K562 (cell line): ENCODE results near the gene CCL27. TPM values are rescaled to one million over a fixed set of nuclear protein-coding genes. Genes with fewer than 3 reads are reported as not detected.

ENCODE experiments used
- CHD2 ChIP-seq: IDR thresholded peaks from 2 replicates; pipeline ENCODE4 v1.6.1; 2011; ENCODE audit warnings: low read depth, low read length
- E2F3 ChIP-seq: fragments of 250-450 bp; sonication (Bioruptor Pico); IDR thresholded peaks from 2 replicates; pipeline ENCODE4 v1.4.0; 2020; ENCODE audit warnings: mild to moderate bottlenecking
- EP400 ChIP-seq: fragments of 450-650 bp; IDR thresholded peaks from 2 replicates; pipeline ENCODE4 v1.6.1; 2017; ENCODE audit warnings: antibody characterized with exemption, mild to moderate bottlenecking, moderate library complexity
- STAG1 ChIP-seq: sonication (generic); formaldehyde crosslinking; IDR thresholded peaks from 2 replicates; pipeline ENCODE4 v1.5.0; 2020; ENCODE audit warnings: missing genetic modification reagents, borderline replicate concordance
- TARDBP ChIP-seq: fragments of 450-650 bp; IDR thresholded peaks from 2 replicates; pipeline ENCODE4 v1.6.1; 2016
- XRCC3 ChIP-seq: fragments of 450-650 bp; IDR thresholded peaks from 2 replicates; pipeline ENCODE4 v1.6.1; 2017; ENCODE audit warnings: mild to moderate bottlenecking, moderate library complexity
- YBX1 ChIP-seq: fragments of 450-650 bp; IDR thresholded peaks from 2 replicates; pipeline ENCODE4 v1.7.1; 2016; ENCODE audit warnings: mild to moderate bottlenecking
- ZBTB1 ChIP-seq: sonication (generic); formaldehyde crosslinking; IDR thresholded peaks from 2 replicates; pipeline ENCODE4 v1.8.1; 2023; ENCODE audit warnings: missing genetic modification reagents, low read depth, mild to moderate bottlenecking, borderline replicate concordance
- ZNF431 ChIP-seq: sonication (generic); formaldehyde crosslinking; IDR thresholded peaks from 2 replicates; pipeline ENCODE4 v1.8.0; 2022; ENCODE audit warnings: mild to moderate bottlenecking, missing genetic modification reagents
- ZNF57 ChIP-seq: fragments of 450-650 bp; formaldehyde crosslinking; IDR thresholded peaks from 2 replicates; pipeline ENCODE4 v1.4.0; 2020; ENCODE audit warnings: mild to moderate bottlenecking, moderate library complexity
- polyA plus RNA-seq, 8 experiments: library from polyadenylated mRNA; depleted of rRNA in 4 of 8; stranded (reverse) in 5 of 8; unstranded in 3 of 8; fragments of >200 nt; fragmentation: Nextera tagmentation in 2 of 8; fragmentation: Illumina TruSeq in 1 of 8; extraction: Ambion mirVana in 2 of 8; extraction: Trizol in 1 of 8; gene quantifications; 2 replicates each; pipeline versions ENCODE4 v1.2.1 to v1.2.3, GENCODE V29; 2011 to 2014; ENCODE audit warnings: inconsistent platforms in 1 of 8, missing spikeins in 1 of 8
- total RNA-seq, 7 experiments: library from RNA; depleted of rRNA in 6 of 7; stranded (reverse); fragments of >200 nt in 6 of 7; fragmentation: Illumina TruSeq in 2 of 7; extraction: Trizol in 2 of 7; gene quantifications; 2 replicates each; pipeline versions ENCODE4 v1.2.1 to v1.2.3, GENCODE V29; 2011 to 2021; ENCODE audit warnings: low replicate concordance in 1 of 7
- TF ChIP-seq, protein P1 (sequence below): fragments of 150-350 bp; conservative IDR thresholded peaks from 2 replicates; pipeline ENCODE4 v1.6.1; 2014; ENCODE audit warnings: low read length
- TF ChIP-seq, protein P2 (sequence below): fragments of 450-650 bp; IDR thresholded peaks from 2 replicates; pipeline ENCODE4 v1.6.1; 2016; ENCODE audit warnings: low read depth
- TF ChIP-seq, protein P3 (sequence below), 2 experiments: fragments of 450-650 bp in 1 of 2; IDR thresholded peaks; 2 replicates each; pipeline ENCODE4 v1.6.1; 2011 to 2017; ENCODE audit warnings: low read depth in 2 of 2, antibody characterized with exemption in 1 of 2, borderline replicate concordance in 1 of 2, low read length in 1 of 2, mild to moderate bottlenecking in 1 of 2, mixed read lengths in 1 of 2; ENCODE audit not compliant: control insufficient read depth in 1 of 2

CCL27 gene
- total and polyA plus RNA-seq, 9 of the 15 experiments (the other 6 are each of a cell fraction or from before 2014, with no cell fraction given), result 0.10 to 0.53 (median 0.27) TPM; not detected in 5

DNA sequence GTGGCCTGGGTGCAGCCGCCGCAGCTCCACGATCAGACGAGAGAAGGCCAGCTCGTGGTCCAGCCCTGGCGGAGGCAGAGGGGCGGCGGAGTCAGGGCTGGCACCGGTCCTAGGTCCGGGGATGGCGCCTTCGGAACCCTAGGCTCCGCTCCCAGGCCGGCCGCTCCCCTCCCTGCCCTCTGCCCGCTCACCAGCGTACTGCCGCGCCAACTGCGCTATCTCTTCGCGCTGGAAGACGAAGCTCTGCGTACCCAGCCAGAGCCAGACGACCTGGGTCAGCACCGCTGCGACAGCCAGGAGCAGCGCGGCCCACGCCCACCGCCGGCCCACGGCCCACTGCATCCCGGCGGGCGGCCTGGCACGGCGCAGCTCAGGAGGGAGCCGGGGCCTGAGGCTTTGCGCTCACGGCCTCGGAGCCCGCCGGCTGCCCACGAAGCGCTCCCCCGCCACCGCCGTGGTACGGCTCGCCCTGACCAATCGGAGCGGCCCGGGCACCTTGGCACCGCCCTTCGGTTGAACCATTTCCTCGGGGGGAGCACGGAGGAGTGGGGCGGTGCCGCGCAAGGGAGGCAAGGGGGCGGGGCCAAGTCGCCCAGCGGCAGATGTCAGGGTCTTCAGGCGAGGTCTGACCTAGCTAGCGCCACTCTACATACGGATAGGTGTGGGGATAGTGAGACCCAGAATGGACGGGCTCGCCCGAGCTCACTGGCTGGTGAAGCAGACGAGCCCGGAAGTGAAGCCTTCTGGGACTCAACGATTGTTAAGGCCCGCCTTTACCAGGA, 24.9 kb downstream of the CCL27 start, which contains the start of gene SIGMAR1 (continued):
- TF ChIP-seq, protein P1, sequence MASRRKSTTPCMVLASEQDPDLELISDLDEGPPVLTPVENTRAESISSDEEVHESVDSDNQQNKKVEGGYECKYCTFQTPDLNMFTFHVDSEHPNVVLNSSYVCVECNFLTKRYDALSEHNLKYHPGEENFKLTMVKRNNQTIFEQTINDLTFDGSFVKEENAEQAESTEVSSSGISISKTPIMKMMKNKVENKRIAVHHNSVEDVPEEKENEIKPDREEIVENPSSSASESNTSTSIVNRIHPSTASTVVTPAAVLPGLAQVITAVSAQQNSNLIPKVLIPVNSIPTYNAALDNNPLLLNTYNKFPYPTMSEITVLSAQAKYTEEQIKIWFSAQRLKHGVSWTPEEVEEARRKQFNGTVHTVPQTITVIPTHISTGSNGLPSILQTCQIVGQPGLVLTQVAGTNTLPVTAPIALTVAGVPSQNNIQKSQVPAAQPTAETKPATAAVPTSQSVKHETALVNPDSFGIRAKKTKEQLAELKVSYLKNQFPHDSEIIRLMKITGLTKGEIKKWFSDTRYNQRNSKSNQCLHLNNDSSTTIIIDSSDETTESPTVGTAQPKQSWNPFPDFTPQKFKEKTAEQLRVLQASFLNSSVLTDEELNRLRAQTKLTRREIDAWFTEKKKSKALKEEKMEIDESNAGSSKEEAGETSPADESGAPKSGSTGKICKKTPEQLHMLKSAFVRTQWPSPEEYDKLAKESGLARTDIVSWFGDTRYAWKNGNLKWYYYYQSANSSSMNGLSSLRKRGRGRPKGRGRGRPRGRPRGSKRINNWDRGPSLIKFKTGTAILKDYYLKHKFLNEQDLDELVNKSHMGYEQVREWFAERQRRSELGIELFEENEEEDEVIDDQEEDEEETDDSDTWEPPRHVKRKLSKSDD, result no peak
- TF ChIP-seq XRCC3 (no peak), YBX1 (no peak), STAG1 (CRISPR knock-in tag) (no peak), CHD2 (no peak), ZNF57 (CRISPR knock-in tag) (no peak), ZBTB1 (CRISPR knock-in tag) (0 out of 2 replicates have a peak, but pooled peaks have one; percentile 40), TARDBP (no peak), E2F3 (CRISPR knock-in tag) (no peak), EP400 (peak; percentile 12; the same call in 1 of the 2 replicates), ZNF431 (no peak)
- TF ChIP-seq, protein P2, sequence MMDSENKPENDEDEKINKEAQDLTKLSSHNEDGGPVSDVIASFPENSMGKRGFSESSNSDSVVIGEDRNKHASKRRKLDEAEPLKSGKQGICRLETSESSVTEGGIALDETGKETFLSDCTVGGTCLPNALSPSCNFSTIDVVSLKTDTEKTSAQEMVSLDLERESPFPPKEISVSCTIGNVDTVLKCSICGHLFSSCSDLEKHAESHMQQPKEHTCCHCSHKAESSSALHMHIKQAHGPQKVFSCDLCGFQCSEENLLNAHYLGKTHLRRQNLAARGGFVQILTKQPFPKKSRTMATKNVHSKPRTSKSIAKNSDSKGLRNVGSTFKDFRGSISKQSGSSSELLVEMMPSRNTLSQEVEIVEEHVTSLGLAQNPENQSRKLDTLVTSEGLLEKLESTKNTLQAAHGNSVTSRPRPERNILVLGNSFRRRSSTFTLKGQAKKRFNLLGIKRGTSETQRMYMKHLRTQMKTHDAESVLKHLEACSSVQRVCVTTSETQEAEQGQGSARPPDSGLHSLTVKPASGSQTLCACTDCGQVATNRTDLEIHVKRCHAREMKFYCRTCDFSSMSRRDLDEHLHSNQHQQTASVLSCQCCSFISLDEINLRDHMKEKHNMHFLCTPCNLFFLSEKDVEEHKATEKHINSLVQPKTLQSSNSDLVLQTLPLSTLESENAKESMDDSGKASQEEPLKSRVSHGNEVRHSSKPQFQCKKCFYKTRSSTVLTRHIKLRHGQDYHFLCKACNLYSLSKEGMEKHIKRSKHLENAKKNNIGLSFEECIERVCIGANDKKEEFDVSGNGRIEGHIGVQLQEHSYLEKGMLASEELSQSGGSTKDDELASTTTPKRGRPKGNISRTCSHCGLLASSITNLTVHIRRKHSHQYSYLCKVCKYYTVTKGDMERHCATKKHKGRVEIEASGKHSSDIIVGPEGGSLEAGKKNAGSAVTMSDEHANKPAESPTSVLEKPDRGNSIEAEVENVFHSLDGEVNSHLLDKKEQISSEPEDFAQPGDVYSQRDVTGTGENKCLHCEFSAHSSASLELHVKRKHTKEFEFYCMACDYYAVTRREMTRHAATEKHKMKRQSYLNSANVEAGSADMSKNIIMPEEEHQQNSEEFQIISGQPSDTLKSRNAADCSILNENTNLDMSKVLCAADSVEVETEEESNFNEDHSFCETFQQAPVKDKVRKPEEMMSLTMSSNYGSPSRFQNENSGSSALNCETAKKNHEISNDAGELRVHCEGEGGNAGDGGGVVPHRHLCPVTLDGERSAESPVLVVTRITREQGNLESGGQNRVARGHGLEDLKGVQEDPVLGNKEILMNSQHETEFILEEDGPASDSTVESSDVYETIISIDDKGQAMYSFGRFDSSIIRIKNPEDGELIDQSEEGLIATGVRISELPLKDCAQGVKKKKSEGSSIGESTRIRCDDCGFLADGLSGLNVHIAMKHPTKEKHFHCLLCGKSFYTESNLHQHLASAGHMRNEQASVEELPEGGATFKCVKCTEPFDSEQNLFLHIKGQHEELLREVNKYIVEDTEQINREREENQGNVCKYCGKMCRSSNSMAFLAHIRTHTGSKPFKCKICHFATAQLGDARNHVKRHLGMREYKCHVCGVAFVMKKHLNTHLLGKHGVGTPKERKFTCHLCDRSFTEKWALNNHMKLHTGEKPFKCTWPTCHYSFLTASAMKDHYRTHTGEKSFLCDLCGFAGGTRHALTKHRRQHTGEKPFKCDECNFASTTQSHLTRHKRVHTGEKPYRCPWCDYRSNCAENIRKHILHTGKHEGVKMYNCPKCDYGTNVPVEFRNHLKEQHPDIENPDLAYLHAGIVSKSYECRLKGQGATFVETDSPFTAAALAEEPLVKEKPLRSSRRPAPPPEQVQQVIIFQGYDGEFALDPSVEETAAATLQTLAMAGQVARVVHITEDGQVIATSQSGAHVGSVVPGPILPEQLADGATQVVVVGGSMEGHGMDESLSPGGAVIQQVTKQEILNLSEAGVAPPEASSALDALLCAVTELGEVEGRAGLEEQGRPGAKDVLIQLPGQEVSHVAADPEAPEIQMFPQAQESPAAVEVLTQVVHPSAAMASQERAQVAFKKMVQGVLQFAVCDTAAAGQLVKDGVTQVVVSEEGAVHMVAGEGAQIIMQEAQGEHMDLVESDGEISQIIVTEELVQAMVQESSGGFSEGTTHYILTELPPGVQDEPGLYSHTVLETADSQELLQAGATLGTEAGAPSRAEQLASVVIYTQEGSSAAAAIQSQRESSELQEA, result no peak
- TF ChIP-seq, protein P3, sequence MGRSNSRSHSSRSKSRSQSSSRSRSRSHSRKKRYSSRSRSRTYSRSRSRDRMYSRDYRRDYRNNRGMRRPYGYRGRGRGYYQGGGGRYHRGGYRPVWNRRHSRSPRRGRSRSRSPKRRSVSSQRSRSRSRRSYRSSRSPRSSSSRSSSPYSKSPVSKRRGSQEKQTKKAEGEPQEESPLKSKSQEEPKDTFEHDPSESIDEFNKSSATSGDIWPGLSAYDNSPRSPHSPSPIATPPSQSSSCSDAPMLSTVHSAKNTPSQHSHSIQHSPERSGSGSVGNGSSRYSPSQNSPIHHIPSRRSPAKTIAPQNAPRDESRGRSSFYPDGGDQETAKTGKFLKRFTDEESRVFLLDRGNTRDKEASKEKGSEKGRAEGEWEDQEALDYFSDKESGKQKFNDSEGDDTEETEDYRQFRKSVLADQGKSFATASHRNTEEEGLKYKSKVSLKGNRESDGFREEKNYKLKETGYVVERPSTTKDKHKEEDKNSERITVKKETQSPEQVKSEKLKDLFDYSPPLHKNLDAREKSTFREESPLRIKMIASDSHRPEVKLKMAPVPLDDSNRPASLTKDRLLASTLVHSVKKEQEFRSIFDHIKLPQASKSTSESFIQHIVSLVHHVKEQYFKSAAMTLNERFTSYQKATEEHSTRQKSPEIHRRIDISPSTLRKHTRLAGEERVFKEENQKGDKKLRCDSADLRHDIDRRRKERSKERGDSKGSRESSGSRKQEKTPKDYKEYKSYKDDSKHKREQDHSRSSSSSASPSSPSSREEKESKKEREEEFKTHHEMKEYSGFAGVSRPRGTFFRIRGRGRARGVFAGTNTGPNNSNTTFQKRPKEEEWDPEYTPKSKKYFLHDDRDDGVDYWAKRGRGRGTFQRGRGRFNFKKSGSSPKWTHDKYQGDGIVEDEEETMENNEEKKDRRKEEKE (IDR thresholded peaks at IDR 0.05; ENCODE audit: borderline replicate concordance in 1 of 2, control insufficient read depth in 1 of 2, low read depth in 2 of 2, low read length in 1 of 2), result 0 out of 4 replicates have a peak, but pooled peaks of 1 of the 2 experiments have one; percentile 64
